Thyroid gland (tissue), 4 donors: ENCODE measurements around the gene ZFYVE27.

Source experiments
- CTCF ChIP-seq, 6 experiments: fragments of 200-600 bp in 3 of 6; fragments of 450-650 bp in 3 of 6; sonication (generic) in 3 of 6; IDR thresholded peaks; one replicate each; pipeline ENCODE4 v1.5.1; 2016 to 2019; ENCODE audit warnings: antibody characterized with exemption in 6 of 6, mild to moderate bottlenecking in 2 of 6, inconsistent platforms in 1 of 6, moderate library complexity in 1 of 6
- POLR2A ChIP-seq, 2 donors: fragments of 450-650 bp; IDR thresholded peaks; one replicate each; pipeline ENCODE4 v1.6.1; 2017; ENCODE audit warnings: antibody characterized with exemption in 2 of 2, mild to moderate bottlenecking in 2 of 2, moderate library complexity in 1 of 2

GRCh38 chr10:97795886-97796285 lies 59.0 kb downstream of the ZFYVE27 start:
- TF ChIP-seq CTCF (IDR thresholded peaks at IDR 0.05) (no peak), POLR2A (IDR thresholded peaks at IDR 0.05) (no peak)
